DOHH2 (cell line): ENCODE results near the gene TOP2A.
"Not testable (repeated sequence)": the region's sequence is repeated elsewhere in the genome, so short reads cannot be mapped to it uniquely, and the experiment has no call there.

ENCODE experiments used
- CTCF ChIP-seq: fragments of 200-600 bp; sonication (generic); IDR thresholded peaks from one replicate; pipeline ENCODE4 v1.5.1; 2014; ENCODE audit warnings: antibody characterized with exemption, mild to moderate bottlenecking, low read depth, low read length; ENCODE audit not compliant: poor library complexity, severe bottlenecking
- EZH2phosphoT487 ChIP-seq: fragments of 200-600 bp; sonication (generic); IDR thresholded peaks from 2 replicates; pipeline ENCODE4 v1.6.1; 2017; ENCODE audit warnings: borderline replicate concordance, mild to moderate bottlenecking, antibody characterized with exemption, low read length, moderate library complexity, mixed read lengths

- not testable (repeated sequence) for TF ChIP-seq CTCF, EZH2phosphoT487
Observed at GRCh38 chr17:40375786-40376185, 41.9 kb downstream of the TOP2A start.
